Activated naive CD8-positive, alpha-beta T cell (primary cell): ENCODE results near the gene MCU.
A peak's percentile ranks its signal among the peaks of the same experiment; 100 is the strongest.
"Not testable (repeated sequence)": the region's sequence is repeated elsewhere in the genome, so short reads cannot be mapped to it uniquely, and the experiment has no call there.

Experiments
- H3K27ac Mint-ChIP-seq: one replicate; pipeline ENCODE4 v1.8.0; 2021; ENCODE audit warnings: mixed read lengths
- H3K27me3 Mint-ChIP-seq: one replicate; pipeline ENCODE4 v1.8.0; 2021; ENCODE audit warnings: mixed read lengths
- H3K36me3 Mint-ChIP-seq: one replicate; pipeline ENCODE4 v1.8.0; 2021; ENCODE audit warnings: mixed read lengths
- H3K4me1 Mint-ChIP-seq: one replicate; pipeline ENCODE4 v1.8.0; 2021; ENCODE audit warnings: low read depth, mixed read lengths
- H3K4me3 Mint-ChIP-seq: one replicate; pipeline ENCODE4 v1.8.0; 2021; ENCODE audit warnings: mild to moderate bottlenecking, mixed read lengths
- H3K9me3 Mint-ChIP-seq: one replicate; pipeline ENCODE4 v1.8.0; 2021; ENCODE audit warnings: low read depth, mixed read lengths

MCU gene, protein sequence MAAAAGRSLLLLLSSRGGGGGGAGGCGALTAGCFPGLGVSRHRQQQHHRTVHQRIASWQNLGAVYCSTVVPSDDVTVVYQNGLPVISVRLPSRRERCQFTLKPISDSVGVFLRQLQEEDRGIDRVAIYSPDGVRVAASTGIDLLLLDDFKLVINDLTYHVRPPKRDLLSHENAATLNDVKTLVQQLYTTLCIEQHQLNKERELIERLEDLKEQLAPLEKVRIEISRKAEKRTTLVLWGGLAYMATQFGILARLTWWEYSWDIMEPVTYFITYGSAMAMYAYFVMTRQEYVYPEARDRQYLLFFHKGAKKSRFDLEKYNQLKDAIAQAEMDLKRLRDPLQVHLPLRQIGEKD

DNA sequence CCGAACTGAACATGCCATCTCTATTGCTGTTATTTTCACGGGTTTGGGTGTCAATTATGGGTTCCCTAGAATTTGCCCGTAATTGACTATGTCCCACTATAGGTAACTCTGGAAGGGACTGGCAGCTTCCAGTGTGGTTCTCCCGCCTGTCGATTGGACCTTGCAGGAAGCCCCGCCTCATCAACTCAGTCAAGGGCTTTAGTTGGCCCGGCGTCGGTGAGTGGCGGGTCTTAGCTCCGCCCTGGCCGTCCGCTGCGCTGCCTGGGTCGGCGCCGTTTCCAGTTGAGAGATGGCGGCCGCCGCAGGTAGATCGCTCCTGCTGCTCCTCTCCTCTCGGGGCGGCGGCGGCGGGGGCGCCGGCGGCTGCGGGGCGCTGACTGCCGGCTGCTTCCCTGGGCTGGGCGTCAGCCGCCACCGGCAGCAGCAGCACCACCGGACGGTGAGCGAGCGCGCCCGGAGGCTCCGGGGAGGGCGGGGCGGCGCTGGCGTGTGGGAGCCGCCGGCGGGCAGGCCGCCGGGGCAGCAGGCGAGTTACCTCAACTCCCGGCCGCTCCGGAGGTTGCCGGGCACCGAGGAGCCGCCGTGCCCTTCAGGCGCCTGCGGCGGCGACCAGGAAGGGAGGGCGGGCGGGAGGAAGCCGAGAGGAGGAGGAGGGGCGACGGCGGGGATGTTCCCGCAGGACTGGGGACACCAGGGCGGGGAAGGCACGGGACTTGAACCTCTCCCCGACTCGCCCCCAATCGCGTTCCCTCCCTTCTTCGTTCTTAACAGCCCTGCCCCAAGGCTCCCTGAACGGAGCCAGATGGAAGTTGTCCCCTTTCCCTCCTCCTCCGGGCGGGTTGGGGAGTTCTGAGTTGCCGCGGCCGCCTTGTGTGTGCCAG is at the start of gene MCU:
Gene MCU, plus strand, starts transcription at position 281 of the 881 bp plus-strand sequence. Its CDS starts 9 bp downstream, at position 290.
- Mint-ChIP-seq H3K36me3 (no peaks in the 10 kb centered on the region), H3K4me1 (peaks cover 35% of the 10 kb centered on the region), H3K9me3 (no peaks in the 10 kb centered on the region), H3K27me3 (peaks cover 2% of the 10 kb centered on the region), H3K4me3 (peak within 1 kb of the TSS; percentile 93), H3K27ac (peak within 1 kb of the TSS; percentile 68)

DNA sequence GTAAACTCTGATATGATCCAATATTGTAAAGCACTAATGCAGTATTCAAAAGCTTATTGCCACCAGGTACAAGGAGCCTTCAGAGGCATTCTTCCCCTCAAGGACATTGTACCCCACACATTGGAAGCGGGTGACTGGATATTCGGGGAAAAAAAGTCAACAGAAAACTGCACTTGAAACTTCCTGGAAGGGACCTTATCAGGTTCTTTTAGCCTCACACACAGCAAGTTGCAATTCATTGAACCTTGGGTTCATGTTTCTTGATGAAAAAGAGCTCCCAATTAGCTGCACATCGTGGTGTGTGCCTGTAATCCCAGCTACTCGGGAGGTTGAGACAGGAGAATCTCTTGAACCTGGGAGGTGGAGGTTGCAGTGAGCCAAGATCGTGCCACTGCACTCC is 49.6 kb upstream of the MCU start:
- H3K36me3 Mint-ChIP-seq = no peaks in the 10 kb centered on the region
- no peak overlapping the region for H3K4me3 Mint-ChIP-seq
- peaks cover 3% of the 10 kb centered on the region for H3K4me1 Mint-ChIP-seq
- no peaks in the 10 kb centered on the region for H3K27me3 Mint-ChIP-seq
- no peak overlapping the region for H3K27ac Mint-ChIP-seq
- H3K9me3 Mint-ChIP-seq = no peaks in the 10 kb centered on the region

DNA sequence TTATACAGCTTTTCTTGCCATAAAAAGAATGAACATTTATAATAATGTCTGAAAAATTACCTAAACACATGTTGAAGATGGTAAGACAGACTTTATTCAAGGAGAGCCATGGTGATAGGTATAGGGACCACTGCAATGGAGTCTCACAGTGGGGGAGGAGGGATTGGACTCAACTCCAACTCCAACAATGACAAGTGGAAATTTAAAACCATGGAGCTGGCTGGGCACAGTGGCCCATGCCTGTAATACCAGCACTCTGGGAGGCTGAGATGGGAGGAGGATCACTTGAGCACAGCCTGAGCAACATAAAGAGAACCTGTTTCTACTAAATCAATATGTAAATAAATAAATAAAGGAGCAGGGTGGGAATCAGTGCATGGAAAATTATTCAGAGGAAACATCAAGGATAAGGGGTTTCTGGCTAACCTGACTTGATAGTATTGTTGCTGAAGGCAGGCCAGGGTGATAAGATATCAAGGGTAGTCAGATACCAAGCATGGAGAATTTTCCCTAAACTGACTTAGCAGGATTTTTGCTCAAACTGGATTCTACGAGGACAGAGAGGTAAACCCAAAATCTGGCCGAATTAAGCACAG is 46.6 kb upstream of the MCU start:
- H3K36me3 Mint-ChIP-seq = no peaks in the 10 kb centered on the region
- no peaks in the 10 kb centered on the region for H3K9me3 Mint-ChIP-seq
- no peak overlapping the region for H3K27ac Mint-ChIP-seq

DNA sequence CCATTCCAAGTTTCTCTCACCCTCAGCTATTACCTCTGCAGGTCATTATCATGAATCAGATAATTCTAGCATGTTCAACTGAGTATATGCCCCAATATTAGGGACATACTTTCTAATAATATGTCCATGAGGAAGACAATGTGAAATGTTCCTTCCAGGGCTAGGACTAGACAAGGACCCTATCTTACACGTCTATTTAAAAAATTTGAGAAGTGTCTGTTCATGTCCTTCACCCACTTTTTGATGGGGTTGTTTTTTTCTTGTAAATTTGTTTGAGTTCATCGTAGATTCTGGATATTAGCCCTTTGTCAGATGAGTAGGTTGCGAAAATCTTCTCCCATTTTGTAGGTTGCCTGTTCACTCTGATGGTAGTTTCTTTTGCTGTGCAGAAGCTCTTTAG is 45.0 kb upstream of the MCU start:
- not testable (repeated sequence) for H3K4me1 Mint-ChIP-seq, H3K27me3 Mint-ChIP-seq, H3K27ac Mint-ChIP-seq, H3K36me3 Mint-ChIP-seq, H3K9me3 Mint-ChIP-seq, H3K4me3 Mint-ChIP-seq

More for the DNA sequence above, 46.6 kb upstream of the MCU start:
- no peak overlapping the region for H3K4me3 Mint-ChIP-seq
- H3K27me3 Mint-ChIP-seq = no peaks in the 10 kb centered on the region
- no peaks in the 10 kb centered on the region for H3K4me1 Mint-ChIP-seq

DNA sequence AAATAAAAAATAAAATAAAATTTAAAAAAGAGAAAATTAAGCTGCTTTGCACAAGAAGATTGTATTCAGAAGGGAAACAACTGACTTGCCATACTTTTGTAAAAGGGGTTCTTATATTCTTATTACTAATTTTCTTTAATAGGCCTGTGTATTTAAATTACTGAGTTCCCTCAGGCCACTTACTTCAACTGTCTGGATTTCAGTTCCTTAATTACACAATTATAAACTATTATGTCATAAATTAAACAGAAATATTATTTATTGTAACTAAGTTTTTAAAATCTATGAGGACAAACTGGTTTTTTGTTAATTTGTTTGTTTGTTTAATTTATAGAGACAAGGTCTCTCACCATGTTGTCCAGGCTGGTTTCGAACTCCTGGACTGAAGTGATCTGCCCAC is 43.6 kb upstream of the MCU start:
- H3K4me3 Mint-ChIP-seq = no peak overlapping the region
- H3K4me1 Mint-ChIP-seq = no peaks in the 10 kb centered on the region
- H3K36me3 Mint-ChIP-seq = no peaks in the 10 kb centered on the region
- no peaks in the 10 kb centered on the region for H3K9me3 Mint-ChIP-seq
- H3K27me3 Mint-ChIP-seq = no peaks in the 10 kb centered on the region
- H3K27ac Mint-ChIP-seq = no peak overlapping the region

DNA sequence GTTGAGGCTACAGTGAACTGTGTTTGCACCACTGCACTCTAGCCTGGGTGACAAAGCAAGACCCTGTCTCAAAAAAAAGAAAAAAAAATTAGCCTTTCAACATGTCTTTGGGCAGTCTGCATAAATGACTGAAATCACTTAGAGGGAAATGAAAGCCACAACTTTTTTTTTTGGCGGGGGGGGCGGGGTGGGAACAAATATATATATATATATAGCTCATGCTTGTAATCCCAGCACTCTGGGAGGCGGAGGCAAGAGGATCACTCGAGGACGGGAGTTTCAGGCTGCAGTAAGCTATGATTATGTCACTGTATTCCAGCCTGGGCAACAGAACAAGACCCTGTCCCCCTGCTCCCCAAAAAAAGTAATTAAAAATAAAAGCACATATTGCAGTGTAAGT is 42.7 kb upstream of the MCU start:
- Mint-ChIP-seq H3K27me3 (no peaks in the 10 kb centered on the region), H3K36me3 (no peaks in the 10 kb centered on the region), H3K27ac (no peak overlapping the region), H3K4me1 (no peaks in the 10 kb centered on the region), H3K4me3 (no peak overlapping the region), H3K9me3 (no peaks in the 10 kb centered on the region)

DNA sequence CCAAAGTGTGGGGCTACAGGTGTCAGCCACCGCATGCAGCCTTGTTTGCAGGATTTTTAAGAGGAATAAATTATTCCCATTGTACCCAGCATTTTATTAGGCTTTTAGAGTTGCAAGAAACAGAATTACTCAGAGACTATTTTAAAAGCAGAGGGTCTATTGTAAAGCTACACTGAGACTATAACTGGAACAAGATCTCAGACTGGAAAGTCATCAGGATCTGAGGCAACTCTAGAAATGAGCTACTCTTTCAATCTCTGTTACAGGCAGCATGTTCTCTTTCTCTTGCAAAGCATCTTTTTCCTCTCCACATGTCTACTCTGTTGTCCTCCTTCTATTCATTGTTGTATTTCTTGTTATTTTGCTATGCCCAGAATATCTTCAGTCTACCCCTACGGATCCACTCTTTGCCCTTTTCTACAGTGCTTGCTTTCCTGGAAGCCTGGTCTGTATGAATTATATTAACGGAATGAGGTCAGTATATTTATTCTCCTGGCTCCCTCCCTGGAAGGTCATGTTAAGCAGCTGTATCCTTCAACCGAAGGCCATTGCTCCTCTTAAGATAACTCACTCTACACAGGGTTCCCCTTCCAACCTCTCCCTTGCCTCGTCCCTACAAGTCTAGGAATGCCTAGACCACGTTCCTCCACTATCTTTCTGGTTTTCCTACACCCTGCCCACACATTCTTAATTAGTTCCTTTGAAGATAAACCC is 38.4 kb upstream of the MCU start:
- Mint-ChIP-seq H3K36me3 (no peaks in the 10 kb centered on the region), H3K9me3 (no peaks in the 10 kb centered on the region), H3K4me3 (no peak overlapping the region), H3K27me3 (no peaks in the 10 kb centered on the region), H3K4me1 (no peaks in the 10 kb centered on the region), H3K27ac (no peak overlapping the region)

DNA sequence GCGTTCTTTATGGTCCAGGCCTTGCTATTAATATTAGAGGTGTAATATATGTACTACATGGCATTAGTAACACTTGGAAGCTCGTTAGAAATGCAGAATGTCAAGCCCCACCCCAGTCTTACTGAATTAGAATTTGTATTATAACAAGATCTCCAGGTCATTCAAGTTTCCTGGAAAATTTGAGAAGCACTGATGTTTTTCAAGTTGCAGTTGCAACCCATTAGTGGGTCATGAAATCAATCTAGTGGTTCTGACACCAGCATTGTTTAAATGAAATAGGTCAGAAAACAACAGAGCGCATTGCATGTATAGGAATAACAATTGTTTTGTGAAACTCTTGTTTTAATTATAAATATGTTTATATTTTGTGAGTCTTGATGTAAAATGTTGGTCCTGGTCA is 37.2 kb upstream of the MCU start:
- Mint-ChIP-seq H3K9me3 (no peaks in the 10 kb centered on the region), H3K4me3 (no peak overlapping the region), H3K27ac (no peak overlapping the region), H3K27me3 (no peaks in the 10 kb centered on the region), H3K36me3 (no peaks in the 10 kb centered on the region), H3K4me1 (no peaks in the 10 kb centered on the region)

DNA sequence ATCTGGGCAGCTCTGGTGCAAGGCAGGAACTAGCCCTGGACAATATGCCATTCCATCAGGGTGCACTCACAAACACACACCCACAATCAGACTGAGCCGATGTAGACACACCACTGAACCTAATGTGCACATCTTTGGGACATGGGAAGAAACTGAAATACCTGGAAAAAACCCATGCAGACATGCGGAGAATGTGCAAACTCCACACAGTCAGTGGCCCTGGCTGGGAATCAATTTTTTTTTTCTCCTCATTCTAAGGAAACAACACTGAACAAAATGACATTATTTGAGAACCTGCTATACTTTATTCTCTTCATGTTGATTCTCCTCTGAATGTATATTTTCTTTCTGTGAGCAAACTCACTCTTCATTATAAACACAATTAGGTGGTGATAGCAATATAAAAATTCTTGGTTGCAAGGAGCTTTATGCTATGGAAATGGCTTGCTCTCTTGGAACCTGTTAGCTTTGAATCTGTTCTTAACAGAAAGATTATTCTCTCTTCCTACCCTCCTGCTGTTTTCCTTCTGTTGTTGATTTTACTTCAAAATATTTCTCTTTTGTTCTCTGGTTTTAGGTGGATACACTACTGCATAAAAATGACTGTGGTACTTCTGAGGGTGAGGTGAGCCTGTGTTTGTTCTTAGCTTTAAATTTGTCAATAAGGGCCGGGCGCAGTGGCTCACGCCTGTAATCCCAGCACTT is 33.1 kb upstream of the MCU start:
- H3K4me1 Mint-ChIP-seq = no peaks in the 10 kb centered on the region

DNA sequence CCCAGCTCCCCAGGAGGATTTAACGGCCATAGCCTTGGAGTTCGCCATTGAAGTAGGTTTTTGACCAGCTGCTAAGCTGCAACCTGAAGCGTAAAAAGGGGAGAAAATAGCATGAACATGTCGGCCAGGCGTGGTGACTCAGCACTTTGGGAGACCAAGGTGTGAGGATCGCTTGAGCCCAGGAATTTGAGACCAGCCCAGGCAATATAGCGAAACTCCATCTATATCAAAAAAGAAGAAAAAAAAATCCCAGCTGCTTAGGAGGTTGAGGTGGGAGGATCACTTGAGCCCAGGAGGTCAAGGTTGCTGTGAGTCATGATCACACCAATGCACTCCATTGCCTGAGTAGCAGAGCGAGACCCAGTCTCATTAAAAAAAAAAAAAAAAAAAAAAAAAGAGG is 32.2 kb upstream of the MCU start:
- Mint-ChIP-seq H3K4me1 (no peaks in the 10 kb centered on the region), H3K4me3 (no peak overlapping the region), H3K27ac (no peak overlapping the region), H3K9me3 (no peaks in the 10 kb centered on the region), H3K27me3 (peaks cover 1% of the 10 kb centered on the region), H3K36me3 (peaks cover 2% of the 10 kb centered on the region)

More for the DNA sequence above, 33.1 kb upstream of the MCU start:
- H3K27ac Mint-ChIP-seq = no peak overlapping the region
- H3K27me3 Mint-ChIP-seq = peaks cover 1% of the 10 kb centered on the region
- H3K9me3 Mint-ChIP-seq = no peaks in the 10 kb centered on the region
- peaks cover 2% of the 10 kb centered on the region for H3K36me3 Mint-ChIP-seq
- H3K4me3 Mint-ChIP-seq = no peak overlapping the region

DNA sequence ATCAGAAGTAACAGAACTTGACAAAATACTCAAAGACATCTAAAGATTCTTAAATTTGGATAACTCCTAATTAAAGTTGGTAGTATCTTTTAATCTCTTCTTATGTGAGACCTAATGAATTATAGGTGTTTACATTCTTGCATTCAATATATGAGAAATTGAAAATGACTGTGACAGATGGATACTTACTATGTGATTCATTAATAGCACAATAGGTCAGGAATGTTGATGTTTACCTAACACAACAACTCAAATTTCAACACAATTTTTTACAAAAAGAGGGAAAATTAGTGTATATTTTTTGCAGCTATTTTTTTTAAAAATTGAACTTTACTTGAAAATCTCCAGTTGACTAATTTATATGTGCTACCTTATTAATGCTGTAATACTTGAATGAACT is 31.7 kb upstream of the MCU start:
- H3K9me3 Mint-ChIP-seq = no peaks in the 10 kb centered on the region
- peaks cover 2% of the 10 kb centered on the region for H3K36me3 Mint-ChIP-seq
- H3K27me3 Mint-ChIP-seq = peaks cover 1% of the 10 kb centered on the region
- H3K4me3 Mint-ChIP-seq = no peak overlapping the region
- no peaks in the 10 kb centered on the region for H3K4me1 Mint-ChIP-seq
- H3K27ac Mint-ChIP-seq = no peak overlapping the region

DNA sequence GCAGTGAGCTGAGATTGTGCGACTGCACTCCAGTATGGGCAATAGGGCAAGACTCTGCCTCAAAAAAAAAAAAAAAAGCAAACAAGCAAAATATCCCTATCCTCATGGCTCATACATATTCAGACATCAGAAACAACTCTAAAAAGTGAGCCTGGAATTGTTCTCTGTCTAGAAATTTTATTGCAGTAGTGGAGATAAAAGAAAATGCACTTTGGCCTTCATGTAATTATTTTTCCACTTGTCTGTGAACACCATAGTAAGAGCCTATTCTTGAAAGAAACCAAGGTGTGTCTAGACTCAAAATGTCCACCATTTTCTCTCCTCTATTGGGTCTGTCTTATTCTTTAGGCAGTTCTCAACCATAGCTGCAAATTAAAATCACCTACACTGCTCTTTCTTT is 30.5 kb upstream of the MCU start:
- H3K27me3 Mint-ChIP-seq = peaks cover 1% of the 10 kb centered on the region
- H3K4me3 Mint-ChIP-seq = no peak overlapping the region
- peaks cover 2% of the 10 kb centered on the region for H3K36me3 Mint-ChIP-seq
- H3K4me1 Mint-ChIP-seq = no peaks in the 10 kb centered on the region
- H3K9me3 Mint-ChIP-seq = no peaks in the 10 kb centered on the region
- H3K27ac Mint-ChIP-seq = no peak overlapping the region

DNA sequence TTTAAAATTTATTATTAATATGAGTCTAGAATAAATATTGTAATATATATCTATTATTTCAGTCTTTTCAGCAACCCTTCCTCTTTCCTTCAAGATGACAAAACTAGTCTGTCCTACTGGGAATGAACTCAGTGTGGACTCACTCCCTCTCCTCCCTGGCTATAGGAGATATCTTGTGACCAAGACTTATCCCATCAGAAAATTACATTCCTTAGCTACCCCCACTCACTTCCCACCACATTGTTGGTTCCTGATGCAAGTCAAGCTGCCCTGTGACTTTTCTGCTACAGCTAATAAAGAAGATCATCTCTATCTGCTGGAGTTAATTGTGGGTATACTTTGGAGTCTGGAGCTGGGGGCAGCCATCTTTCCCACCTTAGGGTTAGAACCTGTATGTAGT is 28.0 kb upstream of the MCU start:
- Mint-ChIP-seq H3K9me3 (no peaks in the 10 kb centered on the region), H3K27me3 (peaks cover 5% of the 10 kb centered on the region), H3K4me3 (no peak overlapping the region), H3K27ac (no peak overlapping the region), H3K4me1 (no peaks in the 10 kb centered on the region), H3K36me3 (peaks cover 2% of the 10 kb centered on the region)

DNA sequence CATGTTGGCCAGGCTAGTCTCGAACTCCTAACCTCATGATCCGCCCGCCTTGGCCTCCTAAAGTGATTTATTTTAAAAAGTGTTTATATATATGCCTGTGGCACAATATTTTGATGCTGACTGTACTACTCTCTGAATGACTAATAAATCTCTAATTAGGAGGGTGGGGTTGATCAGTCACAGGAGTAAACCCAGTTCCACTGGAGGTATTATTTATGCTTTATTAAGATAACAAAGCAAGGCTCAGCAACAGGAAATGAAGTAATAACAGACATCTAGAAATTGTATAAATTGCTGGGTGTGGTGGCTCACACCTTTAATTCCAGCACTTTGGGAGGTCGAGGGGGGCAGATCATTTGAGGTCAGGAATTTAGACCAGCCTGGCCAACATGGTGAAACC is 26.0 kb upstream of the MCU start:
- Mint-ChIP-seq H3K4me1 (no peaks in the 10 kb centered on the region), H3K27ac (no peak overlapping the region), H3K36me3 (no peaks in the 10 kb centered on the region), H3K9me3 (no peaks in the 10 kb centered on the region), H3K27me3 (peaks cover 4% of the 10 kb centered on the region), H3K4me3 (no peak overlapping the region)
